Thoracic aorta (tissue), 2 donors: Measurements from ENCODE around the gene MPPED2. TPM values are rescaled to one million over a fixed set of nuclear protein-coding genes. Genes with fewer than 3 reads are reported as not detected.

Experiments used
- ATAC-seq: fragments of 150-250 bp; one replicate; pipeline ENCODE4 v1.8.0; 2017; ENCODE audit warnings: low read depth; ENCODE audit not compliant: insufficient number of reproducible peaks, low FRiP score
- DNase-seq: peaks from one replicate; pipeline ENCODE4 v3.0.0-alpha.2; 2020; ENCODE audit warnings: low spot score
- H3K27ac ChIP-seq, 2 donors: fragments of 200-600 bp; sonication (generic); 1 replicate in 1 of 2; 2 replicates in 1 of 2; pipeline ENCODE4 v1.5.1; 2016; ENCODE audit warnings: mild to moderate bottlenecking in 2 of 2, moderate library complexity in 2 of 2
- H3K27me3 ChIP-seq: fragments of 200-600 bp; sonication (generic); replicated peaks from 2 replicates; pipeline ENCODE4 v1.6.0; 2016; ENCODE audit warnings: mild to moderate bottlenecking; ENCODE audit not compliant: insufficient read depth
- H3K36me3 ChIP-seq: fragments of 200-600 bp; sonication (generic); one replicate; pipeline ENCODE4 v1.5.1; 2016
- H3K4me1 ChIP-seq, 2 donors: fragments of 200-600 bp; sonication (generic); 1 replicate in 1 of 2; 2 replicates in 1 of 2; pipeline versions ENCODE4 v1.5.1 to v1.6.0; 2016; ENCODE audit warnings: low read depth in 2 of 2, mild to moderate bottlenecking in 1 of 2; ENCODE audit not compliant: control insufficient read depth in 1 of 2
- H3K4me3 ChIP-seq: fragments of 200-600 bp; sonication (generic); 2 replicates; pipeline ENCODE4 v1.5.1; 2016; ENCODE audit warnings: mild to moderate bottlenecking
- H3K9me3 ChIP-seq: fragments of 200-600 bp; sonication (generic); 2 replicates; pipeline ENCODE4 v1.5.1; 2016
- CTCF ChIP-seq: fragments of 200-600 bp; sonication (generic); IDR thresholded peaks from one replicate; pipeline ENCODE4 v1.5.1; 2019; ENCODE audit warnings: antibody characterized with exemption
- total RNA-seq, 2 donors: library from RNA; depleted of rRNA; stranded (reverse); fragments of >200 nt; gene quantifications; one replicate each; pipeline versions ENCODE4 v1.1.0 to v1.2.3, GENCODE V29; 2016

MPPED2 gene
- total RNA-seq, 2 donors from 2014 or later, result 16.0 to 18.8 TPM

GRCh38 chr11:30370164-30370563 is 216.0 kb downstream of the MPPED2 start:
- Histone ChIP-seq H3K9me3 (no peaks in the 10 kb centered on the region), H3K4me1 (no peaks in the 10 kb centered on the region), H3K36me3 (no peaks in the 10 kb centered on the region), H3K4me3 (no peak overlapping the region), H3K27ac (no peak overlapping the region), H3K27me3 (no peaks in the 10 kb centered on the region)
- TF ChIP-seq CTCF, result no peak
- no peak for ATAC-seq
- DNase-seq, result no peak

GRCh38 chr11:30368394-30368793 is 217.8 kb downstream of the MPPED2 start:
- H3K4me3 ChIP-seq, result no peak overlapping the region
- H3K4me1 ChIP-seq, result no peaks in the 10 kb centered on the region
- no peaks in the 10 kb centered on the region for H3K36me3 ChIP-seq
- H3K27me3 ChIP-seq, result no peaks in the 10 kb centered on the region
- ATAC-seq (no peak), DNase-seq (no peak)
- no peaks in the 10 kb centered on the region for H3K9me3 ChIP-seq
- no peak for TF ChIP-seq CTCF
- H3K27ac ChIP-seq, result no peak overlapping the region

- ATAC-seq (no peak), DNase-seq (no peak)
- H3K27ac ChIP-seq, result no peak overlapping the region
- H3K36me3 ChIP-seq, result no peaks in the 10 kb centered on the region
- H3K4me1 ChIP-seq, result no peaks in the 10 kb centered on the region
- H3K9me3 ChIP-seq, result no peaks in the 10 kb centered on the region
- no peaks in the 10 kb centered on the region for H3K27me3 ChIP-seq
- no peak overlapping the region for H3K4me3 ChIP-seq
- no peak for TF ChIP-seq CTCF
Observed at GRCh38 chr11:30365793-30366517, 220.2 kb downstream of the MPPED2 start.

- Histone ChIP-seq H3K4me1 (no peaks in the 10 kb centered on the region), H3K27me3 (no peaks in the 10 kb centered on the region), H3K4me3 (no peak overlapping the region), H3K27ac (no peak overlapping the region), H3K36me3 (no peaks in the 10 kb centered on the region), H3K9me3 (no peaks in the 10 kb centered on the region)
- TF ChIP-seq CTCF, result no peak
- ATAC-seq (no peak), DNase-seq (no peak)
Observed at GRCh38 chr11:30364837-30365482, 221.2 kb downstream of the MPPED2 start.

- no peaks in the 10 kb centered on the region for H3K4me1 ChIP-seq
- no peak for TF ChIP-seq CTCF
Observed at GRCh38 chr11:30364139-30364836, 221.9 kb downstream of the MPPED2 start.

More at GRCh38 chr11:30364139-30364836, 221.9 kb downstream of the MPPED2 start:
- no peaks in the 10 kb centered on the region for H3K9me3 ChIP-seq
- no peak overlapping the region for H3K27ac ChIP-seq
- no peaks in the 10 kb centered on the region for H3K27me3 ChIP-seq
- H3K36me3 ChIP-seq, result no peaks in the 10 kb centered on the region
- no peak overlapping the region for H3K4me3 ChIP-seq
- no peak for DNase-seq
- ATAC-seq, result no peak
